Measurements from ENCODE around the gene KCNQ2. TPM values are rescaled to one million over a fixed set of nuclear protein-coding genes. Genes with fewer than 3 reads are reported as not detected.

Gene KCNQ2
- total and polyA plus RNA-seq, 10 of the 15 experiments (the other 5 are each of a cell fraction or from before 2014, with no cell fraction given) = 0.06 to 0.49 (median 0.26) TPM; not detected in 7

GRCh38 chr20:63505723-63506122 lies 33.3 kb upstream of the KCNQ2 start:
- in situ Hi-C loops (cut with MboI) = no loop called here
- TF ChIP-seq HCFC1 (IDR thresholded peaks at IDR 0.05; ENCODE audit: low read length) (no peak), CBX5 (IDR thresholded peaks at IDR 0.05; ENCODE audit: low read depth) (no peak), ZBTB11 (CRISPR knock-in tag; IDR thresholded peaks at IDR 0.05) (no peak), NR2F1 (conservative IDR thresholded peaks at IDR 0.05) (no peak), BRCA1 (IDR thresholded peaks at IDR 0.05; ENCODE audit: low read depth, low read length) (no peak), ETV6 (conservative IDR thresholded peaks at IDR 0.05 in 1 of 2, IDR thresholded peaks at IDR 0.05 in 1 of 2; ENCODE audit: borderline replicate concordance in 1 of 2, low read depth in 1 of 2) (no peak), IRF5 (IDR thresholded peaks at IDR 0.05; ENCODE audit: borderline replicate concordance) (no peak), BCLAF1 (IDR thresholded peaks at IDR 0.05) (no peak), NRF1 (conservative IDR thresholded peaks at IDR 0.05; ENCODE audit: low read depth, low read length) (no peak)
- TF ChIP-seq, protein P1, sequence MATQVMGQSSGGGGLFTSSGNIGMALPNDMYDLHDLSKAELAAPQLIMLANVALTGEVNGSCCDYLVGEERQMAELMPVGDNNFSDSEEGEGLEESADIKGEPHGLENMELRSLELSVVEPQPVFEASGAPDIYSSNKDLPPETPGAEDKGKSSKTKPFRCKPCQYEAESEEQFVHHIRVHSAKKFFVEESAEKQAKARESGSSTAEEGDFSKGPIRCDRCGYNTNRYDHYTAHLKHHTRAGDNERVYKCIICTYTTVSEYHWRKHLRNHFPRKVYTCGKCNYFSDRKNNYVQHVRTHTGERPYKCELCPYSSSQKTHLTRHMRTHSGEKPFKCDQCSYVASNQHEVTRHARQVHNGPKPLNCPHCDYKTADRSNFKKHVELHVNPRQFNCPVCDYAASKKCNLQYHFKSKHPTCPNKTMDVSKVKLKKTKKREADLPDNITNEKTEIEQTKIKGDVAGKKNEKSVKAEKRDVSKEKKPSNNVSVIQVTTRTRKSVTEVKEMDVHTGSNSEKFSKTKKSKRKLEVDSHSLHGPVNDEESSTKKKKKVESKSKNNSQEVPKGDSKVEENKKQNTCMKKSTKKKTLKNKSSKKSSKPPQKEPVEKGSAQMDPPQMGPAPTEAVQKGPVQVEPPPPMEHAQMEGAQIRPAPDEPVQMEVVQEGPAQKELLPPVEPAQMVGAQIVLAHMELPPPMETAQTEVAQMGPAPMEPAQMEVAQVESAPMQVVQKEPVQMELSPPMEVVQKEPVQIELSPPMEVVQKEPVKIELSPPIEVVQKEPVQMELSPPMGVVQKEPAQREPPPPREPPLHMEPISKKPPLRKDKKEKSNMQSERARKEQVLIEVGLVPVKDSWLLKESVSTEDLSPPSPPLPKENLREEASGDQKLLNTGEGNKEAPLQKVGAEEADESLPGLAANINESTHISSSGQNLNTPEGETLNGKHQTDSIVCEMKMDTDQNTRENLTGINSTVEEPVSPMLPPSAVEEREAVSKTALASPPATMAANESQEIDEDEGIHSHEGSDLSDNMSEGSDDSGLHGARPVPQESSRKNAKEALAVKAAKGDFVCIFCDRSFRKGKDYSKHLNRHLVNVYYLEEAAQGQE (IDR thresholded peaks at IDR 0.05; ENCODE audit: low read depth, low read length) = no peak

More at GRCh38 chr20:63505723-63506122, 33.3 kb upstream of the KCNQ2 start:
- ChIA-PET POLR2A (no interaction called here), RAD21 (ENCODE audit: unreplicated experiment) (no interaction called here), SMC1A (ENCODE audit: uncharacterized antibody, unreplicated experiment) (no interaction called here), CTCF (no interaction called here)
- no peak for DNase-seq (ENCODE audit: low read depth, low spot score)
- no peak for ATAC-seq
- no peak overlapping the region for H3K27ac ChIP-seq (ENCODE audit: control insufficient read depth, insufficient read depth)
- H3K4me3 ChIP-seq = no peak overlapping the region
- no TSS peak for BruUV-seq (replicated peaks)
- H2AFZ ChIP-seq (ENCODE audit: control insufficient read depth, low read depth, low read length) = no peak overlapping the region
- H4K20me1 ChIP-seq (ENCODE audit: control insufficient read depth, insufficient read depth) = no peaks in the 10 kb centered on the region
- no peak overlapping the region for H3K9ac ChIP-seq (ENCODE audit: control insufficient read depth, insufficient read depth, low read length)
- FAIRE-seq = no peak
- WGBS (ENCODE audit: insufficient coverage, insufficient replicate concordance, low lambda C conversion rate, missing lambda C conversion rate) = 59% methylated on average over 12 of the region's 12 CpGs
- H3K79me2 ChIP-seq (ENCODE audit: control insufficient read depth, insufficient read depth, low read length) = no peaks in the 10 kb centered on the region
- H3K36me3 ChIP-seq (ENCODE audit: control insufficient read depth in 2 of 2, insufficient read depth in 2 of 2, low read length in 1 of 2) = no peaks in the 10 kb centered on the region
- intact Hi-C loops (cut with micrococcal nuclease; ENCODE audit: unreplicated experiment) = no loop called here
- H3K27me3 ChIP-seq (replicated peaks in 1 of 2; ENCODE audit: control insufficient read depth in 2 of 2, insufficient read depth in 2 of 2, low read length in 1 of 2) = no peaks in the 10 kb centered on the region; a peak in 1 of 4 replicates
- no peak overlapping the region for H3K4me2 ChIP-seq (ENCODE audit: control insufficient read depth, insufficient read depth)
- H3K4me1 ChIP-seq (ENCODE audit: control insufficient read depth, insufficient read depth, low read length) = no peaks in the 10 kb centered on the region
- no peaks in the 10 kb centered on the region; the same call in 2 of the 3 replicates for H3K9me3 ChIP-seq (replicated peaks; ENCODE audit: control insufficient read depth, insufficient read depth, low read length)
